ENCODE results near the gene FAM72A.
"Not testable (repeated sequence)": the region's sequence is repeated elsewhere in the genome, so short reads cannot be mapped to it uniquely, and the experiment has no call there.

GRCh38 chr1:206173110-206173719, 29.4 kb downstream of the FAM72A start:
- TF ChIP-seq EZH2 (optimal IDR thresholded peaks at IDR 0.05; ENCODE audit: low read depth, low read length); CTCF (IDR thresholded peaks at IDR 0.05; ENCODE audit: low read length); EZH2phosphoT487 (IDR thresholded peaks at IDR 0.05; ENCODE audit: low read length): not testable (repeated sequence)

All from MM.1S (cell line).